Pancreas (tissue), 10 donors: ENCODE data around the gene HJURP. TPM values are rescaled to one million over a fixed set of nuclear protein-coding genes. Genes with fewer than 3 reads are reported as not detected.

Source experiments
- ATAC-seq, 4 donors: fragments of 200-7000 bp; cut with Tn5 transposase; one replicate each; pipeline versions ENCODE4 v1.8.0 to v1.9.1; 2020; ENCODE audit warnings: mild to moderate bottlenecking in 4 of 4, moderate library complexity in 4 of 4
- DNase-seq, 6 donors: peaks; one replicate each; pipeline ENCODE4 v3.0.0-alpha.2; 2020
- FAIRE-seq: peaks from 2 replicates; lab custom pipeline; 2012; peaks lifted over from hg19 to GRCh38; lab: Jason Lieb, UNC
- H3K27ac ChIP-seq, 4 donors: fragments of 200-600 bp; sonication (generic); 1 replicate in 3 of 4; 2 replicates in 1 of 4; pipeline versions ENCODE4 v1.5.0 to v1.8.0; 2020
- H3K27me3 ChIP-seq, 4 donors: fragments of 200-600 bp; one replicate each; pipeline ENCODE4 v1.8.0; 2021
- H3K36me3 ChIP-seq, 3 donors: fragments of 200-600 bp; sonication (generic) in 1 of 3; one replicate each; pipeline versions ENCODE4 v1.5.0 to v1.8.0; 2020 to 2021
- H3K4me1 ChIP-seq, 3 donors: fragments of 200-600 bp; one replicate each; pipeline ENCODE4 v1.8.0; 2021
- H3K4me3 ChIP-seq, 4 donors: fragments of 200-600 bp; sonication (generic) in 2 of 4; one replicate each; pipeline versions ENCODE4 v1.5.0 to v1.8.0; 2020 to 2021
- H3K9me3 ChIP-seq, 4 donors: fragments of 200-600 bp; one replicate each; pipeline ENCODE4 v1.8.0; 2021
- CTCF ChIP-seq, 4 donors: fragments of 200-600 bp; sonication (generic) in 3 of 4; IDR thresholded peaks; one replicate each; pipeline versions ENCODE4 v1.5.0 to v1.8.0; 2021; ENCODE audit warnings: antibody characterized with exemption in 4 of 4
- WGBS, 2 donors: extraction: QIAGEN DNeasy Blood & Tissue Kit; methylation state at CpG; one replicate each; pipeline ENCODE4 v1.1.7; 2013; 5-methylcytosine and 5-hydroxymethylcytosine counted together
- intact Hi-C, 3 donors: fragments of 100-400 bp; cut with DNase I; formaldehyde crosslinking; loops; one replicate each; pipeline versions ENCODE4 v1.11.1 to v1.14.2; 2022
- polyA plus RNA-seq, 2 donors: library from polyadenylated mRNA; stranded (reverse); fragments of 200-250 nt; gene quantifications; one replicate each; pipeline ENCODE4 v1.2.3, GENCODE V29; 2013
- total RNA-seq, 6 donors: library from RNA; stranded (reverse); fragmentation: NEBNext Ultra II Directional in 4 of 6; extraction: Animal tissue kit (Norgen Biotek cat#: 25700) in 4 of 6; gene quantifications; one replicate each; pipeline versions ENCODE4 v1.2.1 to v1.2.4, GENCODE V29; 2021 to 2023
- donor health status: healthy with polysubstance abuse.
- donor health status: DM: no; HTN: no; CAD: no; lungs with moderate emphysema.
- donor health status: DM: no; HTN: no; CAD: no.
- donor health status: control.
- donor health status: control.
- donor health status: Bipolar disorder and iron deficiency.
- donor health status: DM: yes; HTN: yes; CAD: no.
- donor health status: DM: no; HTN: no; CAD: no.
- donor health status: DM: no; HTN: no; CAD: no.
- donor health status: DM: yes; HTN: yes; CAD: no.

Gene HJURP
- total and polyA plus RNA-seq, 8 donors: 0.16 to 1.2 (median 0.47) TPM; not detected in 3

- no peaks in the 10 kb centered on the region for H3K27me3 ChIP-seq
- H3K4me1 ChIP-seq: no peaks in the 10 kb centered on the region
- no peak for FAIRE-seq
- TF ChIP-seq CTCF (IDR thresholded peaks at IDR 0.05): no peak
- H3K27ac ChIP-seq: no peak overlapping the region
- H3K9me3 ChIP-seq: no peaks in the 10 kb centered on the region
- DNase-seq: peak in 3 of 6 donors; percentile 11 to 44 (median 42)
- no peak for ATAC-seq
- H3K4me3 ChIP-seq: no peak overlapping the region
- 65 to 74% methylated on average over 25 of the region's 25 CpGs for WGBS, 2 donors
- no peaks in the 10 kb centered on the region for H3K36me3 ChIP-seq
- intact Hi-C loops: no loop called here
Observed at GRCh38 chr2:233822781-233823730, 31.3 kb downstream of the HJURP start.

GRCh38 chr2:233822101-233822771 lies 32.1 kb downstream of the HJURP start:
- 72 to 89% methylated on average over 21 of the region's 21 CpGs for WGBS, 2 donors
- no peak for TF ChIP-seq CTCF (IDR thresholded peaks at IDR 0.05)
- Histone ChIP-seq H3K27me3 (no peaks in the 10 kb centered on the region), H3K9me3 (no peaks in the 10 kb centered on the region), H3K4me3 (no peak overlapping the region), H3K4me1 (no peaks in the 10 kb centered on the region), H3K36me3 (no peaks in the 10 kb centered on the region), H3K27ac (no peak overlapping the region)
- DNase-seq (peak in 2 of 6 donors; percentile 7 to 38), ATAC-seq (no peak), FAIRE-seq (no peak)
- intact Hi-C loops: no loop called here

GRCh38 chr2:233821709-233822100 lies 32.6 kb downstream of the HJURP start:
- peak in 1 of 6 donors; percentile 8 for DNase-seq
- no peak for ATAC-seq

GRCh38 chr2:233821196-233821595 lies 33.1 kb downstream of the HJURP start:
- no peaks in the 10 kb centered on the region for H3K4me1 ChIP-seq
- no peaks in the 10 kb centered on the region for H3K9me3 ChIP-seq
- H3K36me3 ChIP-seq: no peaks in the 10 kb centered on the region
- peak in 2 of 6 donors; percentile 6 to 8 for DNase-seq
- H3K4me3 ChIP-seq: no peak overlapping the region
- 85 to 86% methylated on average over 3 of the region's 3 CpGs for WGBS, 2 donors
- TF ChIP-seq CTCF (IDR thresholded peaks at IDR 0.05): no peak
- H3K27me3 ChIP-seq: no peaks in the 10 kb centered on the region
- FAIRE-seq: no peak
- no peak for ATAC-seq
- intact Hi-C loops: no loop called here
- H3K27ac ChIP-seq: no peak overlapping the region

More at GRCh38 chr2:233821709-233822100, 32.6 kb downstream of the HJURP start:
- no peak for FAIRE-seq
- intact Hi-C loops: no loop called here
- H3K36me3 ChIP-seq: no peaks in the 10 kb centered on the region
- no peak overlapping the region for H3K4me3 ChIP-seq
- H3K4me1 ChIP-seq: no peaks in the 10 kb centered on the region
- 73 to 88% methylated on average over 8 of the region's 8 CpGs for WGBS, 2 donors
- no peaks in the 10 kb centered on the region for H3K9me3 ChIP-seq
- no peak overlapping the region for H3K27ac ChIP-seq
- no peak for TF ChIP-seq CTCF (IDR thresholded peaks at IDR 0.05)
- no peaks in the 10 kb centered on the region for H3K27me3 ChIP-seq
